Middle frontal gyrus (tissue), 1 donor: Measurements from ENCODE around the gene IGSF6.
"Not testable (repeated sequence)": the region's sequence is repeated elsewhere in the genome, so short reads cannot be mapped to it uniquely, and the experiment has no call there.

Experiments used
- DNase-seq: peaks from one replicate; pipeline ENCODE4 v3.0.0-alpha.2; 2015; ENCODE audit warnings: low spot score; ENCODE audit errors: extremely low spot score

IGSF6 gene

GRCh38 chr16:21629616-21630539 lies 22.5 kb downstream of the IGSF6 start:
- DNase-seq: not testable (repeated sequence)

DNA sequence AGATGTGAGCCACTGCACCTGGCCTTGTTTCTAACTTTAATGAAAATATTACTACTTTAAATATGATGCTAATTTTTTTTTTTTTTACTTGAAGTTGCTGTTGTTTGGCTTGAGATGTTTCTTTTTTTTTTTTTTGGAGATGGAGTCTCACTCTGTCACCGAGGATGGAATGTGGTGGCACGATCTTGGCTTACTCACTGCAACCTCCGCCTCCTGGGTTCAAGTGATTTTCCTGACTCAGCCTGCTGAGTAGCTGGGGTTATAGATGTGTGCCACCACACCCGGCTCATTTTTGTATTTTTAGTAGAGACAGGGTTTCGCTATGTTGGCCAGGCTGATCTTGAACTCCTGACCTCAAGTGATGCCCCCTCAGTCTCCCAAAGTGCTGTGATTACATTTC lies 23.6 kb downstream of the IGSF6 start:
- DNase-seq: no peak

- no peak for DNase-seq
These were observed 24.2 kb downstream of the IGSF6 start for GRCh38 chr16:21628121-21628726.

DNA sequence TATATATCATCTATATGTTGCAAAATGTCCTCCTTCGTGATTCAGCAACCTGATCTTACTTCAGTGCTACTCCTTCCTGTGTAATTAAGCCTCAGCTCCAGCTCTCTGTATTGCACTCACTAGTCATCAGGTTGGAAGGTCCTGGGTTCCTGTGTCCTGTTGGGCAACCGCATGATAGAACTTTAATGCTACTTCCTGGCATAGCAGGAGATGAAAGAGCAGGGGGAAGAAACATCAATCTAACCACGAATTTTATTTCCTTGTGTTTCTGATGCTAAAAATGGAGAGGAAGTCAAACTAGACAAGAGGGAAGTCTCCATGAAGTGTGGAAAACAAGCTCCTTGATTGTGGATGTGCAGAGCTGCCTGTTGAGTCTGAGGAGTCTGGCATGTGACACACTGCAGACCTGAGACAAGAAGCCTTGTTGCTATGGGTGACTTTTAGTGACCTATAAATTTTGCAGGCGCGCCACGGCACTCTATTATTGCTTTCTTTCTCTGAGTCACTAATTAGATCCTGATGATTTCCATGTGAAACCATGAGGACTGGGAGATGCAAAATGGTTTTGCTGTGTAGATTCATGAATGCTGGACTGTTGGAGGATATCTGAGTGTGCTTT lies 25.6 kb downstream of the IGSF6 start:
- DNase-seq: no peak

GRCh38 chr16:21625026-21625425 lies 27.4 kb downstream of the IGSF6 start:
- DNase-seq: no peak

DNA sequence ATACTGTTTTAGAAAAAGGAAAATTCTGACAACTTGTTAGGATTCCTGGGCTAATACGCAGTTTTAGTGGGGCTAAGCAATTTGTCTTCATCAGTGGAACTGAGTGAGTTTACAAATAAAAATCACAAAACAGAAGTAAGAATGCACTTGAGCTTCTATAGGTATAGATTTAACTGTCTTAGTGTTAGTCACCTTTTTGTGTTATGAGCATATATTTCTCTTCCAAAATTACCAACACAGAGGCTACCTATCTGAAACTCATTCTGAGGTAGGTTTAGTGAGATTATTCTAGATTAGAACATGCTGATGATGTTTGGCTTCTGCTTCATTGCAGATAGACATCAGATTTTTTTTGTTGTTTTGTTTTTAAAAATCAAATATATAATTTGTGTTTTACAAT lies 29.9 kb downstream of the IGSF6 start:
- DNase-seq: no peak

DNA sequence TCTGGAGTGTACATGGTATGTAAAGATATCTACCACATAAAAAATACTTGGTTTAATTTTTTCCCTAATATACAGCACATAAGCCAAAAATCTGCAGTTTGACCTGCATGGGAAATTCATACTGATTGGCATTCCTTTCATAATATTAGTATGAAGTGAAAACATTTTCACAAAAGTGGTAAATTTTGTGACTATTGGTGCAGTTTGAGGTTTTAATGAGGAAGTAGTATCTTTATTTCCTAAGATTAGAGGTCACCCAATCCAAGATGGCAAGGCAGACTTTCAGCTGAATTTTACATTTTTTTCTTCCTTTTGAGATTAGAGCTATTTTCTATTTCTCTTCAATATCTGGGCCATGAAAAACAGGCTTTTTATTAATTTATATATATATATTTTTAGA lies 31.8 kb downstream of the IGSF6 start:
- no peak for DNase-seq

DNA sequence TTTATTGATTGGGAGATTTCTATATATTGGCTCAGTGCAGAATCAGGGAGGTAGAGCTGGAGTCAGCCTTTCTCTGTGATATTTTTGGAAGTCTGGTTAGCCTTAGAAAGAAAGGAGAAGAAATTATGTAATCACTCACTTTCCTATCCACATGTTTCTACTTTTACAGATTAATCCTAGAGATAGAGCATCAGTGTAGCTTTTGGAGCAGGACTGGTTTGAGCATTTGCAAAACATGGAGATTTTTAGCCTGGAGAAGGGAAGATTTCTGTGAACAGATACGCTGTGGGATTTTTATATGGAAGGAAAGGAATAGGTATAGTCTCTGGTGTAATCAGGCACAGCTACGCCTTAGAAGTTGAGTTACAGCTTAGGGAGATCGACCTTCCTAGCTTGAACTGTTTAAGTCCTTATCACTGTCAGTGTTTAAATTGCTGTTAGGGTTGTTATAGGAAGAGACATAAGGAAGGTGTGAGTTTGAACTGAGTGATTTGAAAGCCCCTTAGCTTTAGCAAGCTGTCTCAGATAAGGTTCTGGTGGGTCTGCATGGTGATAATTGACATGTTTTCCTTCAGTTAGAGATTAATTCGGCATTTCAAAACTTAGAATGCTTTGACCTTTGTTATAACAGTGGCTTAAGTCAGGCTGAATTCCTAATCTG lies 32.5 kb downstream of the IGSF6 start:
- DNase-seq: peak; percentile 54

GRCh38 chr16:21618281-21618680 lies 34.1 kb downstream of the IGSF6 start:
- no peak for DNase-seq

GRCh38 chr16:21617607-21618006 lies 34.8 kb downstream of the IGSF6 start:
- DNase-seq: no peak

GRCh38 chr16:21614896-21615295 lies 37.5 kb downstream of the IGSF6 start:
- no peak for DNase-seq

DNA sequence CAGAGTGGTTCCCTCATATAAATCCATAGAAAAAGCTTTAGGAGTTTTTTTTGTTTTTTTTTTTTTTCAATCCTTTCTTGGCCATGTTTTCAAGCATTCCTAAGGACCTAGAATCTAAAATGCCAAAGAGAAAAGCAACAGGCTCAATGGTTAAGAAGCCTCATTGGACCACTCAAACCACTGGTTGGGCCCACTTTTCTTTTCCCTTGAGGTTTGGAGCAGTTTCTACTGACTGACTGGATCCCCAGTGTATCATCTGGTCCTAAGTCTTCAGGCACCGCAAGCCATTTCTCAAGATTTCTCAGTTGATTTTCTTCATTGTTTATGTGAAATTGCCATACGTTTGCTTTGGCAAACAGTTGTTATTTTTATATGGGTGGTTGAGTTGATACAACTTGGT lies 38.6 kb downstream of the IGSF6 start:
- no peak for DNase-seq

GRCh38 chr16:21613361-21613760 lies 39.0 kb downstream of the IGSF6 start:
- DNase-seq: no peak

- DNase-seq: no peak
These were observed 40.6 kb downstream of the IGSF6 start for GRCh38 chr16:21611556-21612384.

GRCh38 chr16:21611198-21611555 lies 41.2 kb downstream of the IGSF6 start:
- DNase-seq: no peak

DNA sequence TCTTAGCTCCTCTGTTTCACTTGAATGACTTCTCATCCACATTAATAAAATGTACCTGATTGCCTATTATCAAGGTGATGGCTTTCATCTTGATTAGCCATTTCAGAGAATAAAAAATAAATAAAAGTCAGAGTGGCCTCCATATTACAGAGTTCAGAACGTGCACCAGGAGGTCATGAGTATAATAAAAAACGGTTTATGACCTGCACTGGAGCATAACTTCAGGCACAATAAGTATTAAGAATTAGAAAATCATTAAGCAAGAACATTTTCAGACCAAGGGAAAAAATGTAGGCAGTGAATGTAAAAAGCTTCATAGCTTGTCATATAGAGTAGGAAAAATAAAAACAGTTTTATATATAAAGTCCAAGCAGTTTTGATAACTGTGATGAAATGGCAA lies 41.6 kb downstream of the IGSF6 start:
- no peak for DNase-seq

DNA sequence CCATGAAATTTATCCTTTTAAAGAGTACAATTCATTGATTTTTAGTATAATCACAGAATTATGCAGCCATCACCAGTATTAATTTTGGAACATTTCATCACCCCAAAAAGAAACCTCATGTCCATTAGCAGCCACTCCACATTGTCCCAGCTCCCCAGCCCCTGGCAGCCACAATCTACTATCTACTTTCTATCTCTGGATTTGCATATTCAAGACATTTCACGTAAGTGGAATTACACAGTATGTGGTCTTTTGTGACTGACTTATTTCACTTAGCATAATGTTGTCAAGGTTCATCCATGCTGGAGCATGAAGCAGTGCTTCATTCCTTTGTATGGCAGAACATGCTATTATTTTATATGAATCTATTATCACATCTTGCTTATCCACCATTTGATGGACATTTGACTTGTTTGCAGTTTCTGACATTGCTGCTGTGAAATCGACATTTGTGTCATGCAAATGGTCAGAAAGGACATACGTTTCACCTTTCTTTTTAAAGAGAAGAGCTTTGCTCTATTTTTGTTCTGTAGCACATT lies 42.3 kb downstream of the IGSF6 start:
- DNase-seq: no peak

DNA sequence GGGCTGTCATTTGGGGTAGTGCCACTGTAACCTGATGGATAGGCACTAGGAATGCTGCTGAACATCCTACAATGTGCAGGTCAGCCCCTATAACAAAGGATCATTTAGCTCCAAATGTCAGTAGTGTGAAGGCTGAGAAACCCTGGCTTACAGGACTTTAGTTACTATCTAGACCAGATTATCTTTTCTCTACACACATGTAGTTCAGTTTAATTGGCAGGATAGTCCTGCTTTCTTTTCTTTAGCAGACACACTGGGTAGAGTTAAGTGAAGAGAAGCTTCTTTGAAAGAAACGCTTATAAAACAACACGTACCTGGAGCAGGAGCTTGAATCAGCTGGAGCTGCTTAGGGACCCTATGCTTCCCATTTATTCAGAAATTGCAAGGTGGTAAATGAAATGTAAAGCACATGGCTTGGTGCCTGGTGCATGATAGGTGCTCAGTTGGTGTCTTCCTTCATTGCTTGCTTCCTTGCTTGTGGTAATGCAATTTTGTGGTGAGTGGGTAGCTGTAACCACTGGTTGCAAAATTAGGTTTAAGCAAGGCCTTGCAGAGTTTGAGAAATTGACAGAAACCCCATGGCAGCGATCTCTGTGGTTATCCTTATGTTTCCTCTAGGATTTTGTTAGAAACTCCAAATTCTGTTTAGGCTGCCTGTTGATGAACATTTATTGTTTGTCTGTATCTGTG lies 43.6 kb downstream of the IGSF6 start:
- no peak for DNase-seq

- DNase-seq: not testable (repeated sequence)
These were observed 46.6 kb downstream of the IGSF6 start for GRCh38 chr16:21605848-21606247.

DNA sequence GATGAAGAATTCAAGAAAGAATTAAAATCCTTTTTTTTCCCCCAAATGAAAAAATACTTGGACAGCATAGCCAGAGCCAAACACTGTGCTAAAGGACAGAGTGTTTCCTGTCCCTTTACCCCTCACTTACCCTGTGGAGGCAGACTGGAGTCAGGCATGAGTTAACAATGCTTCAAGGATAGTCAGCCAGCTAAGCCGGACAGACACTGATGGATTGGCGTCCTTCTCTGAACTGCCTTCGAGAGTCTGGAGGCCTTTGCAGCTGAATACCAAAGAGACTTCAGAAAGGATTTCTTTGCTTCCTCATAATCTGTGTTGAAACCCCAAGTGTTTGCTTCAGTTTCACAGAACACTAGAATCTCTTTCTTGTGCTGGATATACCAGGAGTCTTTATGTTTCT lies 48.5 kb downstream of the IGSF6 start:
- no peak for DNase-seq
